ENCODE results near the gene JAZF1. TPM values are rescaled to one million over a fixed set of nuclear protein-coding genes. Genes with fewer than 3 reads are reported as not detected.

The JAZF1 gene
- total and polyA plus RNA-seq, 2 donors (not counting 1 experiment from before 2014, with no cell fraction given) = 14.0 to 38.6 TPM

- Mint-ChIP-seq H3K4me1 (peaks cover 56% of the 10 kb centered on the region), H3K27me3 (no peaks in the 10 kb centered on the region), H3K4me3 (no peak overlapping the region), H3K27ac (no peak overlapping the region), H3K9me3 (ENCODE audit: insufficient read depth) (no peaks in the 10 kb centered on the region)
- TF ChIP-seq, protein P1, sequence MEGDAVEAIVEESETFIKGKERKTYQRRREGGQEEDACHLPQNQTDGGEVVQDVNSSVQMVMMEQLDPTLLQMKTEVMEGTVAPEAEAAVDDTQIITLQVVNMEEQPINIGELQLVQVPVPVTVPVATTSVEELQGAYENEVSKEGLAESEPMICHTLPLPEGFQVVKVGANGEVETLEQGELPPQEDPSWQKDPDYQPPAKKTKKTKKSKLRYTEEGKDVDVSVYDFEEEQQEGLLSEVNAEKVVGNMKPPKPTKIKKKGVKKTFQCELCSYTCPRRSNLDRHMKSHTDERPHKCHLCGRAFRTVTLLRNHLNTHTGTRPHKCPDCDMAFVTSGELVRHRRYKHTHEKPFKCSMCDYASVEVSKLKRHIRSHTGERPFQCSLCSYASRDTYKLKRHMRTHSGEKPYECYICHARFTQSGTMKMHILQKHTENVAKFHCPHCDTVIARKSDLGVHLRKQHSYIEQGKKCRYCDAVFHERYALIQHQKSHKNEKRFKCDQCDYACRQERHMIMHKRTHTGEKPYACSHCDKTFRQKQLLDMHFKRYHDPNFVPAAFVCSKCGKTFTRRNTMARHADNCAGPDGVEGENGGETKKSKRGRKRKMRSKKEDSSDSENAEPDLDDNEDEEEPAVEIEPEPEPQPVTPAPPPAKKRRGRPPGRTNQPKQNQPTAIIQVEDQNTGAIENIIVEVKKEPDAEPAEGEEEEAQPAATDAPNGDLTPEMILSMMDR (IDR thresholded peaks at IDR 0.05) = no peak
- TF ChIP-seq EZH2 (IDR thresholded peaks at IDR 0.05; ENCODE audit: borderline replicate concordance, insufficient read depth, low read depth, low read length, poor library complexity, severe bottlenecking) = no peak
- H3K36me3 ChIP-seq (replicated peaks in 1 of 2; ENCODE audit: control extremely low read depth in 1 of 2, control insufficient read depth in 1 of 2, extremely low read depth in 1 of 2, insufficient read depth in 2 of 2, low read length in 1 of 2) = peaks cover 0 to 4% of the 10 kb centered on the region in 2 experiments
- intact Hi-C loops (cut with micrococcal nuclease) = no loop called here
- H3K9ac ChIP-seq (ENCODE audit: low read length) = no peak overlapping the region
- ATAC-seq (ENCODE audit: low read depth) (no peak), DNase-seq (no peak)
- H2AFZ ChIP-seq (ENCODE audit: insufficient read depth, low read depth, low read length, poor library complexity, severe bottlenecking) = no peak overlapping the region
- no peak overlapping the region for H3K27ac ChIP-seq (ENCODE audit: low read length in 2 of 2)
- H3K27me3 ChIP-seq (replicated peaks in 1 of 4; ENCODE audit: control extremely low read depth in 1 of 4, control insufficient read depth in 3 of 4, insufficient read depth in 4 of 4, low read length in 3 of 4) = no peaks in the 10 kb centered on the region
- H3K4me3 ChIP-seq (ENCODE audit: control extremely low read depth in 1 of 5, extremely low read depth in 1 of 5, insufficient read depth in 1 of 5, low read depth in 2 of 5, low read length in 4 of 5) = no peak overlapping the region
- H3K4me2 ChIP-seq (replicated peaks; ENCODE audit: low read depth, low read length, poor library complexity, severe bottlenecking) = no peak overlapping the region
- H4K20me1 ChIP-seq (ENCODE audit: control insufficient read depth, insufficient read depth, low read length, poor library complexity, severe bottlenecking) = peaks cover 55% of the 10 kb centered on the region
- ChIA-PET POLR2A (no interaction called here), CTCF (no interaction called here)
- peaks cover 93% of the 10 kb centered on the region for H3K79me2 ChIP-seq (ENCODE audit: control insufficient read depth, insufficient read depth, low read length)
- no peaks in the 10 kb centered on the region for H3K9me3 ChIP-seq (ENCODE audit: control extremely low read depth in 1 of 3, control insufficient read depth in 2 of 3, insufficient read depth in 1 of 3, low read length in 2 of 3)
- H3K4me1 ChIP-seq (ENCODE audit: control insufficient read depth in 2 of 2, insufficient read depth in 2 of 2, low read length in 2 of 2) = no peaks in the 10 kb centered on the region
- WGBS (ENCODE audit: insufficient coverage) = no CpG with 5 or more reads among the region's 1 CpG
Observed at GRCh38 chr7:28006491-28006890, 174.1 kb downstream of the JAZF1 start.

DNA sequence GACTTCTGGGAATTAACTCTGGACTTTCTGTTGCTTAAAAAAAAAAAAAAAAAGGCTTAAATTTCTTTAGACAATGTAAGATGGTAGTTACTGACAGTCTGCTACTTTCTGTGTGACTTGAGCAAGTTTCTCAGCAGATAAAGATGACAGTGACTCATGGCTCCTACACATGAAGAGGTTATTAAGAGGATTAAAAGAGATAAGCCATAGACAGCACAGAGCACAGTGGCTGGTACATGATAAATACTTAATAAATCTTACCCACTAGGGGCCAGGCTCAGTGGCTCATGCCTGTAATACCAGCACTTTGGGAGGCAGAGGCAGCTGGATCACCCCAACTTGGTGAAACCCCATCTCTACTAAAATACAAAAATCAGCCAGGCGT is 174.8 kb downstream of the JAZF1 start:
- no peak for DNase-seq
- no peak overlapping the region for H3K9ac ChIP-seq (ENCODE audit: low read length)
- no peak overlapping the region for H3K27ac Mint-ChIP-seq
- H3K9me3 Mint-ChIP-seq (ENCODE audit: insufficient read depth) = no peaks in the 10 kb centered on the region
- peaks cover 0 to 4% of the 10 kb centered on the region in 2 experiments for H3K36me3 ChIP-seq (replicated peaks in 1 of 2; ENCODE audit: control extremely low read depth in 1 of 2, control insufficient read depth in 1 of 2, extremely low read depth in 1 of 2, insufficient read depth in 2 of 2, low read length in 1 of 2)
- H3K4me3 Mint-ChIP-seq = no peak overlapping the region
- TF ChIP-seq, protein P1 (IDR thresholded peaks at IDR 0.05) = no peak
- TF ChIP-seq EZH2 (IDR thresholded peaks at IDR 0.05; ENCODE audit: borderline replicate concordance, insufficient read depth, low read depth, low read length, poor library complexity, severe bottlenecking) = no peak
- WGBS (ENCODE audit: insufficient coverage) = no CpG with 5 or more reads among the region's 1 CpG
- H3K4me1 Mint-ChIP-seq = peaks cover 55% of the 10 kb centered on the region
- ChIA-PET CTCF (no interaction called here), POLR2A (no interaction called here)
- peaks cover 55% of the 10 kb centered on the region for H4K20me1 ChIP-seq (ENCODE audit: control insufficient read depth, insufficient read depth, low read length, poor library complexity, severe bottlenecking)
- intact Hi-C loops (cut with micrococcal nuclease) = no loop called here
- H3K79me2 ChIP-seq (ENCODE audit: control insufficient read depth, insufficient read depth, low read length) = peaks cover 93% of the 10 kb centered on the region
- H3K4me2 ChIP-seq (replicated peaks; ENCODE audit: low read depth, low read length, poor library complexity, severe bottlenecking) = no peak overlapping the region
- H3K9me3 ChIP-seq (ENCODE audit: control extremely low read depth in 1 of 3, control insufficient read depth in 2 of 3, insufficient read depth in 1 of 3, low read length in 2 of 3) = no peaks in the 10 kb centered on the region
- no peak for ATAC-seq (ENCODE audit: low read depth)
- no peaks in the 10 kb centered on the region for H3K27me3 Mint-ChIP-seq
- no peak overlapping the region for H3K27ac ChIP-seq (ENCODE audit: low read length in 2 of 2)
- H3K4me3 ChIP-seq (ENCODE audit: control extremely low read depth in 1 of 5, extremely low read depth in 1 of 5, insufficient read depth in 1 of 5, low read depth in 2 of 5, low read length in 4 of 5) = no peak overlapping the region
- no peaks in the 10 kb centered on the region for H3K4me1 ChIP-seq (ENCODE audit: control insufficient read depth in 2 of 2, insufficient read depth in 2 of 2, low read length in 2 of 2)
- no peaks in the 10 kb centered on the region for H3K27me3 ChIP-seq (replicated peaks in 1 of 4; ENCODE audit: control extremely low read depth in 1 of 4, control insufficient read depth in 3 of 4, insufficient read depth in 4 of 4, low read length in 3 of 4)
- H2AFZ ChIP-seq (ENCODE audit: insufficient read depth, low read depth, low read length, poor library complexity, severe bottlenecking) = no peak overlapping the region

All from B cell (primary cell).